Kidney (tissue), 14 donors: ENCODE results near the gene MFAP5. TPM values are rescaled to one million over a fixed set of nuclear protein-coding genes. Genes with fewer than 3 reads are reported as not detected.

Experiments used
- DNase-seq, 5 donors: peaks; one replicate each; pipeline ENCODE4 v3.0.0-alpha.2; 2013 to 2020
- FAIRE-seq: peaks from 2 replicates; lab custom pipeline; 2012; peaks lifted over from hg19 to GRCh38; lab: Jason Lieb, UNC
- H3K27ac ChIP-seq, 2 donors: one replicate each; pipeline ENCODE4 v1.7.0; 2013; ENCODE audit warnings: low read depth in 2 of 2, low read length in 2 of 2, inconsistent platforms in 1 of 2
- H3K27me3 ChIP-seq: one replicate; pipeline ENCODE4 v1.7.1; 2013; ENCODE audit warnings: low read length, inconsistent platforms; ENCODE audit not compliant: control insufficient read depth, insufficient read depth
- H3K36me3 ChIP-seq, 3 donors: one replicate each; pipeline versions ENCODE4 v1.7.0 to v1.7.1; 2013; ENCODE audit warnings: low read length in 3 of 3, control low read depth in 1 of 3, inconsistent platforms in 1 of 3; ENCODE audit not compliant: insufficient read depth in 3 of 3, control insufficient read depth in 2 of 3
- H3K4me1 ChIP-seq, 3 donors: one replicate each; pipeline versions ENCODE4 v1.7.0 to v1.7.1; 2013; ENCODE audit warnings: low read length in 3 of 3, inconsistent platforms in 1 of 3, low read depth in 1 of 3; ENCODE audit not compliant: control insufficient read depth in 2 of 3, insufficient read depth in 2 of 3
- H3K4me3 ChIP-seq, 3 donors: one replicate each; pipeline versions ENCODE4 v1.7.0 to v1.8.1; 2013; ENCODE audit warnings: low read length in 3 of 3, control low read depth in 1 of 3, inconsistent platforms in 1 of 3
- H3K9ac ChIP-seq, 3 donors: one replicate each; pipeline versions ENCODE4 v1.7.0 to v1.7.1; 2013; ENCODE audit warnings: low read length in 3 of 3, control low read depth in 1 of 3, inconsistent platforms in 1 of 3
- H3K9me3 ChIP-seq, 3 donors: one replicate each; pipeline versions ENCODE4 v1.7.0 to v1.7.1; 2013; ENCODE audit warnings: low read length in 3 of 3, control low read depth in 1 of 3, inconsistent platforms in 1 of 3; ENCODE audit not compliant: control insufficient read depth in 2 of 3, insufficient read depth in 1 of 3
- CTCF ChIP-seq: IDR thresholded peaks from 3 replicates; pipeline ENCODE4 v1.5.1; 2012; ENCODE audit warnings: mild to moderate bottlenecking, moderate library complexity, borderline replicate concordance; ENCODE audit not compliant: insufficient read depth; ENCODE audit errors: extremely low read depth
- intact Hi-C: fragments of 100-400 bp; cut with DNase I; formaldehyde crosslinking; loops from one replicate; pipeline ENCODE4 v1.11.1; 2022
- polyA plus RNA-seq: library from polyadenylated mRNA; stranded (reverse); fragments of 350-450 nt; fragmentation: Illumina TruSeq; extraction: RNeasy Lipid Tissue Mini Kit (QIAGEN cat#74804); gene quantifications from one replicate; pipeline ENCODE4 v1.2.3, GENCODE V29; 2014; ENCODE audit warnings: low read depth, low replicate concordance; ENCODE audit not compliant: insufficient read depth
- total RNA-seq: library from RNA; stranded (reverse); fragmentation: NEBNext Ultra II Directional; extraction: Animal tissue kit (Norgen Biotek cat#: 25700); gene quantifications from one replicate; pipeline ENCODE4 v1.2.1, GENCODE V29; 2021
- donor health status: control.
- donor health status: control.
- donor health status: control.
- donor health status: control.
- donor health status: control.
- donor health status: DM: yes; HTN: yes; CAD: no.
- donor health status: Normal renal cell carcinoma (clear cell type).

Gene MFAP5
- total and polyA plus RNA-seq, 2 donors from 2014 or later, result 0.38 to 0.52 TPM

GRCh38 chr12:8642775-8643174 lies 19.9 kb downstream of the MFAP5 start:
- Histone ChIP-seq H3K36me3 (no peaks in the 10 kb centered on the region), H3K27ac (no peak overlapping the region), H3K4me3 (no peak overlapping the region), H3K9me3 (no peaks in the 10 kb centered on the region), H3K9ac (no peak overlapping the region), H3K27me3 (no peaks in the 10 kb centered on the region), H3K4me1 (no peaks in the 10 kb centered on the region)
- FAIRE-seq (no peak), DNase-seq (no peak)
- TF ChIP-seq CTCF, result no peak
- intact Hi-C loops, result no loop called here

GRCh38 chr12:8639936-8640335 lies 22.7 kb downstream of the MFAP5 start:
- FAIRE-seq, result no peak
- Histone ChIP-seq H3K27me3 (no peaks in the 10 kb centered on the region), H3K9ac (no peak overlapping the region), H3K4me1 (no peaks in the 10 kb centered on the region), H3K4me3 (no peak overlapping the region), H3K9me3 (no peaks in the 10 kb centered on the region), H3K36me3 (no peaks in the 10 kb centered on the region), H3K27ac (no peak overlapping the region)
- TF ChIP-seq CTCF, result no peak
- intact Hi-C loops, result no loop called here
- no peak for DNase-seq

- Histone ChIP-seq H3K4me3 (no peak overlapping the region), H3K36me3 (no peaks in the 10 kb centered on the region), H3K4me1 (no peaks in the 10 kb centered on the region), H3K27ac (no peak overlapping the region), H3K9ac (no peak overlapping the region), H3K27me3 (no peaks in the 10 kb centered on the region), H3K9me3 (no peaks in the 10 kb centered on the region)
- FAIRE-seq, result no peak
- DNase-seq, result no peak
- intact Hi-C loops, result no loop called here
- no peak for TF ChIP-seq CTCF
These were observed 23.7 kb downstream of the MFAP5 start for GRCh38 chr12:8638951-8639350.

GRCh38 chr12:8637666-8638065 lies 25.0 kb downstream of the MFAP5 start:
- no peak overlapping the region for H3K9ac ChIP-seq
- H3K27me3 ChIP-seq, result no peaks in the 10 kb centered on the region
- intact Hi-C loops, result no loop called here
- FAIRE-seq (no peak), DNase-seq (no peak)
- no peak overlapping the region for H3K27ac ChIP-seq
- no peaks in the 10 kb centered on the region for H3K9me3 ChIP-seq
- H3K36me3 ChIP-seq, result no peaks in the 10 kb centered on the region
- H3K4me1 ChIP-seq, result no peaks in the 10 kb centered on the region
- no peak for TF ChIP-seq CTCF
- H3K4me3 ChIP-seq, result no peak overlapping the region
